Endometrial microvascular endothelial cells (primary cell): ENCODE data around the gene DOCK4. TPM values are rescaled to one million over a fixed set of nuclear protein-coding genes. Genes with fewer than 3 reads are reported as not detected.

Experiments
- in situ Hi-C: cut with HindIII; loops from 2 replicates; pipeline ENCODE4 v1.10.0; 2017; ENCODE audit warnings: low sequenced_read_pairs, low pct_unique_long_range_greater_than_20kb; ENCODE audit errors: inconsistent ontology term
- total RNA-seq: library from RNA; depleted of rRNA; stranded (reverse); fragments of >200 nt; gene quantifications from one replicate; pipeline ENCODE4 v1.2.3, GENCODE V29; 2015; ENCODE audit errors: inconsistent ontology term

Gene DOCK4
- total RNA-seq, 1 donor from 2014 or later, result 49.5 TPM

- in situ Hi-C loops, result no loop called here
These were observed 247.3 kb downstream of the DOCK4 start for GRCh38 chr7:111958896-111959295.

- in situ Hi-C loops, result no loop called here
These were observed 247.8 kb downstream of the DOCK4 start for GRCh38 chr7:111958431-111958830.

- in situ Hi-C loops, result no loop called here
These were observed 250.6 kb downstream of the DOCK4 start for GRCh38 chr7:111955616-111956015.

DNA sequence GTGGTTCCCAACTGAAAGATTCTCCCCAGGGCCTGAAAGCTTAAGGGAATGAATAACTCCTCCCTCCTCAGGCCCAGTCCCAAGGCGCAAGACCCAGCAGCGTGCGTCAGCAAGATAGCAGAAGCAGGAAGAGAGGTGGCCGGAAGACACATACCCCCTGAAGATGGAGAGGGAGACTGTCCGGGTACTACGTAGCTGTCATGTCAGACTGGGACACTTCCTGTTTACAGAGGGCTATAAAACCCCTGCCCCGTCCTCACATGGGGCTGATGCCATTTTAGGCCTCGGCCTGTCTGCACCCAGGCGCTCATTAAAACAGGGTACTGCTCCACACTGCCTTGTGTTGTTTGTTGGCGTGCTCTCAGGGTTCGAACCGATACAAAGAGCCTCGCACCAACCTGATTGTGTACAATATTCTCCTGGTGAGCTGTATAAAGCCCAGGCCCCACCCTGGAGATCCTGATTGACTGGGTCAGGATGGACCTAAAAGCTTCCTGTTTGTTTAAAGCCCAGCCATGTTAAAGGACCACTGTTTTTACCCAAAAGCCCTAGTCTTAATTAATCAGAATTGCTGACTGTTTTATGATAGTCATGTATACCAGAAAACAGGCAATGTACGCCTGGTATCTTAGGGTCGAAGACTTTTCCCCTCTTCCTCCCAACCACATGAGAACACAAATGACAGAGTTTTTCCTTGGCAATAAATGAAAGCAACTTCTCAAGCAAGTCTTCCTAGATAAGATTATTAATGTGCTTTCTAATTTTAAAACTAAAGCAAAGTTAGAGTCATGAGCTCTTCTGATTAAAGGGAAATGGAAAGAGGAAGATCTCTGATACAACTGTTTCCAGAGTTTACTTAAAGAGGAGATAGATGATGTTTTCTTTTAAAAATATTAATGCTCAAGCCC, 251.5 kb downstream of the DOCK4 start:
- in situ Hi-C loops, result no loop called here

DNA sequence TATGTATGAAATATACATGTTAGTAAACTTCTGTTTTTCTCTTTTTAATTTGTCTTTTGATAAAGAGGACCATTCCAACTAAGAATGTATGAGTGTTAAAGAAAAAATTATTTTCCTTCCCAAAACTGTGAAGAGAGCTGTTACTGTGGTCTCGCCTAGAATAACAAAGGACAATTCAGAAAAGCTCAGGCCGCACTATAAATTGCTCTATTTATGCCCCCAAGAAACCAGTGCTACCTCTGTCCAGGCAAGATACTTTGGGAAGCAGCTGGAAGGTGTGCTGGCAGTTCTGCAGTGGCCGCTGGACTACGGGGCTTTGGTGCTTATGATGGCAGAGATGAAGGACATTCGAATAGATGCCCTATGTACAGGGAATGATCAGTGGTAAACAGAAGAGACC, 252.1 kb downstream of the DOCK4 start:
- in situ Hi-C loops, result no loop called here

- in situ Hi-C loops, result no loop called here
These were observed 252.6 kb downstream of the DOCK4 start for GRCh38 chr7:111953611-111954010.

- in situ Hi-C loops, result no loop called here
These were observed 253.4 kb downstream of the DOCK4 start for GRCh38 chr7:111952783-111953182.

- in situ Hi-C loops, result no loop called here
These were observed 255.1 kb downstream of the DOCK4 start for GRCh38 chr7:111951052-111951451.

GRCh38 chr7:111942450-111943081, 263.6 kb downstream of the DOCK4 start:
- in situ Hi-C loops, result no loop called here

- in situ Hi-C loops, result no loop called here
These were observed 269.0 kb downstream of the DOCK4 start for GRCh38 chr7:111937163-111937562.

- in situ Hi-C loops, result no loop called here
These were observed 272.6 kb downstream of the DOCK4 start for GRCh38 chr7:111933609-111934008.

GRCh38 chr7:111931958-111932357, 274.2 kb downstream of the DOCK4 start:
- in situ Hi-C loops, result no loop called here

- in situ Hi-C loops, result no loop called here
These were observed 275.1 kb downstream of the DOCK4 start for GRCh38 chr7:111931016-111931517.

- in situ Hi-C loops, result no loop called here
These were observed 276.9 kb downstream of the DOCK4 start for GRCh38 chr7:111929264-111929663.

DNA sequence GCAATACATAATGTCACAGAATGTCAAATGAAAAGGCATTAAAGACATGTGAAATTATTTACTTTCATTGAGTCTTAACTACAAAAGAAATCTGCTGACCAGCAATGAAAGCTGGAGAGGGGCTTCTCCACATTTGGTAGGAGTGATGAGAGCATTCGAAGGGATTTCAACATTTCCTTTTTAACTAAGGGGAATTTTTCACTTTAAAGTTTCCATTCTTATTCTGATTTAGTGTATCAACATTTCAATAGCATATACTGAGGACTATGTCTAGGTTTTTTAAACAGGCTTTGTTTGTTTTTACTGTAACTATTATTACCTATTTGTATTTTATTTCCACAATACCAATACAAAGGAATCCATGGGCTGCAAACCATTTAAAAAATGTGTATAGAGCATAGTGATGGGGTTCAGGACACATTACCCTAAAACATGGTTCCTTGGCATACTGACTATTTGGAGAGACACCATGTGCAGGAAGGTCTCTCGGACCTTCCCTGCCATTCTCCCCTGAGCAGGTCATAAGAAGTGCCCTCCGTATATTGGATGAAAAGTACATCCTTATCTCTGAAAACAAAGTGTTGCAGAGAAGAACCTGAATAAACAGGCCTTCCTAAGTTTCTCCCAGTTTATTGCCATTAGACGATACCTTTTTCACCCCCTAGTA, 278.7 kb downstream of the DOCK4 start:
- in situ Hi-C loops, result no loop called here

- in situ Hi-C loops, result no loop called here
These were observed 285.9 kb downstream of the DOCK4 start for GRCh38 chr7:111920329-111920728.

DNA sequence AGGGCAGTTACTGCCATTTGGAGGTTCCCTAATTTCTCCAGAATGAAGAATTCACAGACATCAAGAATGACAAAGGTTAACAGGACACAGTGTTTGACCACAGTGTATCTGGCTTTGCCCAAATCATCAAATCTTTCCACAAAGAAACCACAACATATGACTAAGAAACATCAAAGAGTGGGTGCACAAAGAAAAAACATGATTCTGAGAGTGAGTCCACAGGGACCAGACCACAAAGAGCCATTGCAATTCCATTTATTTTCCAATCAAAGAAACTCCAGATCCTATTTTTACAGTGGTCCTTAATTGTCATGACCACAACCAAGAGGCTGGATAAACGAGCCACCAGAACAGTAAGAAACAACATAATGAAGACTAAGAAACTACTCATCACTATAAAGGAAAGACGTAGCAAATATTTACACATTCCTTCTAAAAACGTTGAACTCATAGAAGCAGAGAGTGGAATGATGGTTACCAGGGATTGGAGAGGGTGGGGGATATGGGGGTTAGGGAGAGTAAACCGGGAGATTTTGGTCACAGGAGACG, 286.5 kb downstream of the DOCK4 start:
- in situ Hi-C loops, result no loop called here

DNA sequence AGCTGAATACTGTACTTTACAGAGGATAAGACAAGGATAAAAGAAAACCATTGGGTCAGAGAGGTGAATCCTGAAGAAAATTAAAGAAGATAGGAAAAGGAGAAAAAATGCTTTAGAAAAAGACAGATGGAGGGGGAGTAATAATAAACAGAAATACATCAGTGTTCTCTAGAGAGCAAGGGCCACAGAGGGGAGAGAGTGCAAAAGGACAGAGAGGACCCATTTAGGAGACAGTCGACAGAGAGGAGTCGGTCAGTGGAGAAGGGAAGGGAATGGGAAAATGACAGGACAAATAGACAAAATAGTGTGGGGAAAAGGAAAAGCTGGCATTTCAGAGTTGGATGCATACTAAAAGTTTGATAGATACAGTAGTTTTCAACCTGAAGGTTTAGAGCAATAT, 287.0 kb downstream of the DOCK4 start:
- in situ Hi-C loops, result no loop called here

DNA sequence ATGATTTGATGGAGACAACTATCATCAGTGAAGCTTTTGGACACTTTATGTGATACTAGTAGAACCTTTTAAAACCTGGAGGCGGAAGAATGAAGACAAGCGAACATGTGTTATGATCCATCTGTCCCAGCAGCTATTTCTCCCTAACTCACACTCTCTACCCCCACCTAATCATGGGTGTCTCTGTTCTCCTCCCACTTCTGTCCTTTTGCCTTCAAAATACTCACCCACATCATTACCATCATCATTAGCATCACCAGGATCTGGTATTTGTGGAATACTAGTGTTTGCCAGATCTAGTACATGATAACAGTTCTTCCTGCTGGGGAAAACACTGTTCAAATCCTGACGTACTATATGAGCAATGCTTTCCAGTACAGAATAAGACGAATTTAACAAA, 287.7 kb downstream of the DOCK4 start:
- in situ Hi-C loops, result no loop called here
